ENCODE results near the gene ACVRL1. TPM values are rescaled to one million over a fixed set of nuclear protein-coding genes. Genes with fewer than 3 reads are reported as not detected.

The ACVRL1 gene
- total and polyA plus RNA-seq, 9 of the 15 experiments (the other 6 are each of a cell fraction or from before 2014, with no cell fraction given), result 0.07 to 1.4 (median 0.30) TPM

DNA sequence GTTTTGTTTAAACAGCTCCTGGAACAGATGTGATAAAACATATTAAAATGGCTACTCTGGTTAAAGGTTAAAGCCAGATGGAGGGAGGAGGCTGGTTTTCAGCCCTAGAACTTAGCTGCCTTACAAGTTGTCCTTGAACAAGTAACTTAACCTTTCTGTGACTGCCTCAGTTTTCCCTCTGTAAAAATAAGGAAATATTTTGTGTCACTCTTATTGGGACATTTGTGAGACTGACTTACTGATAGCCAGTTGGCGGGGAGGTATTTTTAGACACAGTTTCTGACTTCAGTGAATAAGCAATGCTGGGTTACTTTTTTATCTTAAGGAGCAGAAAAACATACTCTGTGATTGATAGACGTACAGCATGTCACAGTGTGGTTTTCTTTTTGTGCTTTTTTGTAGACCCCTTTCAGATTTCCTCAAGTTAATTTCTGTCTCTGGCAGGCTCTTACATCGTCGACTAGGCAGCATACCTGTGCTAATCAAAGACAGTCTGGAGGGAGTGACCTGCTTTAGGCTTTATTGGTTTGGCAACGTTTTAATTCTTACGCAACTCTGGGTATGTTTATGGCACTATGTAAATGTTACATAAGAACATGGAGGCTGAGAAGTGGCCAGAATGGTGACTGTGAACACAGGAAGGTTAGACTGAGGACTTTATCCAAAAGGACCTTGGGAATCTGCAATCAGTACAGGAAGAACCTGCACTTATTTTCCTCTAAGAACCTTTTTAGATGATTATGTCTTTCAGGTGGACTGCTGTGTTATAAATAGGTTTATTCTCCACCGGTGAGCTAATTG is 47.5 kb downstream of the ACVRL1 start (continued):
- TF ChIP-seq HDAC8 (tag; IDR thresholded peaks at IDR 0.05) (no peak), NFRKB (IDR thresholded peaks at IDR 0.05; ENCODE audit: low read depth) (no peak), CBFA2T2 (conservative IDR thresholded peaks at IDR 0.05) (peak; percentile 83), HNRNPLL (IDR thresholded peaks at IDR 0.05; ENCODE audit: low read depth, low read length, poor library complexity, severe bottlenecking) (no peak), SNRNP70 (optimal IDR thresholded peaks at IDR 0.05; ENCODE audit: low read depth, low read length) (no peak), EP300 (IDR thresholded peaks at IDR 0.05; ENCODE audit: low read length) (peak; percentile 59; the same call in 1 of the 2 replicates), DPF2 (IDR thresholded peaks at IDR 0.05) (peak; percentile 78), BRF1 (IDR thresholded peaks at IDR 0.05; ENCODE audit: borderline replicate concordance, extremely low read depth, insufficient read length) (no peak), YY1 (IDR thresholded peaks at IDR 0.05; ENCODE audit: borderline replicate concordance in 1 of 3, control insufficient read depth in 1 of 3, extremely low read depth in 1 of 3, insufficient read depth in 3 of 3, insufficient read length in 1 of 3, insufficient replicate concordance in 2 of 3, low read depth in 1 of 3, low read length in 2 of 3) (peak in 1 of 3 experiments; percentile 38)
- TF ChIP-seq, protein P1, sequence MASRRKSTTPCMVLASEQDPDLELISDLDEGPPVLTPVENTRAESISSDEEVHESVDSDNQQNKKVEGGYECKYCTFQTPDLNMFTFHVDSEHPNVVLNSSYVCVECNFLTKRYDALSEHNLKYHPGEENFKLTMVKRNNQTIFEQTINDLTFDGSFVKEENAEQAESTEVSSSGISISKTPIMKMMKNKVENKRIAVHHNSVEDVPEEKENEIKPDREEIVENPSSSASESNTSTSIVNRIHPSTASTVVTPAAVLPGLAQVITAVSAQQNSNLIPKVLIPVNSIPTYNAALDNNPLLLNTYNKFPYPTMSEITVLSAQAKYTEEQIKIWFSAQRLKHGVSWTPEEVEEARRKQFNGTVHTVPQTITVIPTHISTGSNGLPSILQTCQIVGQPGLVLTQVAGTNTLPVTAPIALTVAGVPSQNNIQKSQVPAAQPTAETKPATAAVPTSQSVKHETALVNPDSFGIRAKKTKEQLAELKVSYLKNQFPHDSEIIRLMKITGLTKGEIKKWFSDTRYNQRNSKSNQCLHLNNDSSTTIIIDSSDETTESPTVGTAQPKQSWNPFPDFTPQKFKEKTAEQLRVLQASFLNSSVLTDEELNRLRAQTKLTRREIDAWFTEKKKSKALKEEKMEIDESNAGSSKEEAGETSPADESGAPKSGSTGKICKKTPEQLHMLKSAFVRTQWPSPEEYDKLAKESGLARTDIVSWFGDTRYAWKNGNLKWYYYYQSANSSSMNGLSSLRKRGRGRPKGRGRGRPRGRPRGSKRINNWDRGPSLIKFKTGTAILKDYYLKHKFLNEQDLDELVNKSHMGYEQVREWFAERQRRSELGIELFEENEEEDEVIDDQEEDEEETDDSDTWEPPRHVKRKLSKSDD (conservative IDR thresholded peaks at IDR 0.05; ENCODE audit: low read length), result no peak
- TF ChIP-seq, protein P2, sequence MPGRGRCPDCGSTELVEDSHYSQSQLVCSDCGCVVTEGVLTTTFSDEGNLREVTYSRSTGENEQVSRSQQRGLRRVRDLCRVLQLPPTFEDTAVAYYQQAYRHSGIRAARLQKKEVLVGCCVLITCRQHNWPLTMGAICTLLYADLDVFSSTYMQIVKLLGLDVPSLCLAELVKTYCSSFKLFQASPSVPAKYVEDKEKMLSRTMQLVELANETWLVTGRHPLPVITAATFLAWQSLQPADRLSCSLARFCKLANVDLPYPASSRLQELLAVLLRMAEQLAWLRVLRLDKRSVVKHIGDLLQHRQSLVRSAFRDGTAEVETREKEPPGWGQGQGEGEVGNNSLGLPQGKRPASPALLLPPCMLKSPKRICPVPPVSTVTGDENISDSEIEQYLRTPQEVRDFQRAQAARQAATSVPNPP (IDR thresholded peaks at IDR 0.05; ENCODE audit: borderline replicate concordance, insufficient read depth, insufficient read length), result no peak
- TF ChIP-seq, protein P3, sequence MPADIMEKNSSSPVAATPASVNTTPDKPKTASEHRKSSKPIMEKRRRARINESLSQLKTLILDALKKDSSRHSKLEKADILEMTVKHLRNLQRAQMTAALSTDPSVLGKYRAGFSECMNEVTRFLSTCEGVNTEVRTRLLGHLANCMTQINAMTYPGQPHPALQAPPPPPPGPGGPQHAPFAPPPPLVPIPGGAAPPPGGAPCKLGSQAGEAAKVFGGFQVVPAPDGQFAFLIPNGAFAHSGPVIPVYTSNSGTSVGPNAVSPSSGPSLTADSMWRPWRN (IDR thresholded peaks at IDR 0.05; ENCODE audit: low read depth), result no peak
- TF ChIP-seq, protein P4, sequence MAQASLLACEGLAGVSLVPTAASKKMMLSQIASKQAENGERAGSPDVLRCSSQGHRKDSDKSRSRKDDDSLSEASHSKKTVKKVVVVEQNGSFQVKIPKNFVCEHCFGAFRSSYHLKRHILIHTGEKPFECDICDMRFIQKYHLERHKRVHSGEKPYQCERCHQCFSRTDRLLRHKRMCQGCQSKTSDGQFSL (CRISPR knock-in tag; IDR thresholded peaks at IDR 0.05), result no peak
- TF ChIP-seq, protein P4 (tag; IDR thresholded peaks at IDR 0.05), result no peak
- TF ChIP-seq, protein P5, sequence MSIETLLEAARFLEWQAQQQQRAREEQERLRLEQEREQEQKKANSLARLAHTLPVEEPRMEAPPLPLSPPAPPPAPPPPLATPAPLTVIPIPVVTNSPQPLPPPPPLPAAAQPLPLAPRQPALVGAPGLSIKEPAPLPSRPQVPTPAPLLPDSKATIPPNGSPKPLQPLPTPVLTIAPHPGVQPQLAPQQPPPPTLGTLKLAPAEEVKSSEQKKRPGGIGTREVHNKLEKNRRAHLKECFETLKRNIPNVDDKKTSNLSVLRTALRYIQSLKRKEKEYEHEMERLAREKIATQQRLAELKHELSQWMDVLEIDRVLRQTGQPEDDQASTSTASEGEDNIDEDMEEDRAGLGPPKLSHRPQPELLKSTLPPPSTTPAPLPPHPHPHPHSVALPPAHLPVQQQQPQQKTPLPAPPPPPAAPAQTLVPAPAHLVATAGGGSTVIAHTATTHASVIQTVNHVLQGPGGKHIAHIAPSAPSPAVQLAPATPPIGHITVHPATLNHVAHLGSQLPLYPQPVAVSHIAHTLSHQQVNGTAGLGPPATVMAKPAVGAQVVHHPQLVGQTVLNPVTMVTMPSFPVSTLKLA (conservative IDR thresholded peaks at IDR 0.05), result peak in 1 of 2 experiments; percentile 28; a peak in 1 of 4 replicates
- TF ChIP-seq, protein P6, sequence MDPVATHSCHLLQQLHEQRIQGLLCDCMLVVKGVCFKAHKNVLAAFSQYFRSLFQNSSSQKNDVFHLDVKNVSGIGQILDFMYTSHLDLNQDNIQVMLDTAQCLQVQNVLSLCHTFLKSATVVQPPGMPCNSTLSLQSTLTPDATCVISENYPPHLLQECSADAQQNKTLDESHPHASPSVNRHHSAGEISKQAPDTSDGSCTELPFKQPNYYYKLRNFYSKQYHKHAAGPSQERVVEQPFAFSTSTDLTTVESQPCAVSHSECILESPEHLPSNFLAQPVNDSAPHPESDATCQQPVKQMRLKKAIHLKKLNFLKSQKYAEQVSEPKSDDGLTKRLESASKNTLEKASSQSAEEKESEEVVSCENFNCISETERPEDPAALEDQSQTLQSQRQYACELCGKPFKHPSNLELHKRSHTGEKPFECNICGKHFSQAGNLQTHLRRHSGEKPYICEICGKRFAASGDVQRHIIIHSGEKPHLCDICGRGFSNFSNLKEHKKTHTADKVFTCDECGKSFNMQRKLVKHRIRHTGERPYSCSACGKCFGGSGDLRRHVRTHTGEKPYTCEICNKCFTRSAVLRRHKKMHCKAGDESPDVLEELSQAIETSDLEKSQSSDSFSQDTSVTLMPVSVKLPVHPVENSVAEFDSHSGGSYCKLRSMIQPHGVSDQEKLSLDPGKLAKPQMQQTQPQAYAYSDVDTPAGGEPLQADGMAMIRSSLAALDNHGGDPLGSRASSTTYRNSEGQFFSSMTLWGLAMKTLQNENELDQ (CRISPR knock-in tag; IDR thresholded peaks at IDR 0.05; ENCODE audit: borderline replicate concordance), result no peak
